HepG2 (cell line): Measurements from ENCODE around the gene OR6C68. TPM values are rescaled to one million over a fixed set of nuclear protein-coding genes. Genes with fewer than 3 reads are reported as not detected.

Experiments
- ATAC-seq: fragments of 200-7000 bp; cut with Tn5 transposase; 3 replicates; pipeline ENCODE4 v1.9.1; 2020; ENCODE audit warnings: mild to moderate bottlenecking, moderate library complexity
- BruUV-seq: library from RNA; stranded (reverse); fragments of 400-500 nt; replicated peaks from 2 replicates; lab custom pipeline; 2021; lab: Mats Ljungman, UMichigan
- CTCF ChIA-PET: fragments of 300-600 bp; formaldehyde crosslinking; extraction: SDS; loops from one replicate; lab custom pipeline; 2021; ENCODE audit warnings: low total read pairs, inconsistent platforms, low intra/inter-chr PET ratio; lab: Yijun Ruan, JAX
- POLR2A ChIA-PET: fragments of 350-600 bp; sonication (Branson Sonifier 250); formaldehyde crosslinking; loops from one replicate; lab custom pipeline; 2020; ENCODE audit warnings: antibody characterized with exemption, inconsistent platforms; lab: Yijun Ruan, JAX
- DNase-seq: peaks from one replicate; pipeline ENCODE4 v3.0.0-alpha.2; 2015; ENCODE audit warnings: low spot score
- FAIRE-seq: peaks from 3 replicates; lab custom pipeline; 2011; peaks lifted over from hg19 to GRCh38; lab: Jason Lieb, UNC
- H2AFZ ChIP-seq: one replicate; pipeline ENCODE4 v1.6.1; 2011; ENCODE audit warnings: low read length, inconsistent platforms
- H3K27ac ChIP-seq: fragments of 300-600 bp; 3 replicates; pipeline ENCODE4 v1.8.0; 2011; ENCODE audit warnings: mixed run types, mild to moderate bottlenecking, mixed read lengths, low read length, inconsistent platforms; ENCODE audit not compliant: insufficient read depth; ENCODE audit errors: extremely low read length
- H3K27me3 ChIP-seq, 2 experiments: fragments of 200-600 bp in 1 of 2; 2 replicates in 1 of 2; 3 replicates in 1 of 2; pipeline versions ENCODE4 v1.6.0 to v1.8.0; 2011; ENCODE audit warnings: low read length in 2 of 2, mild to moderate bottlenecking in 2 of 2, moderate library complexity in 2 of 2, inconsistent platforms in 1 of 2; ENCODE audit not compliant: insufficient read depth in 2 of 2, control insufficient read depth in 1 of 2
- H3K36me3 ChIP-seq, 2 experiments: fragments of 200-600 bp in 1 of 2; replicated peaks in 1 of 2; 2 replicates in 1 of 2; 3 replicates in 1 of 2; pipeline versions ENCODE4 v1.5.1 to v1.8.0; 2011; ENCODE audit warnings: low read length in 2 of 2, inconsistent platforms in 1 of 2; ENCODE audit not compliant: insufficient read depth in 2 of 2, control insufficient read depth in 1 of 2
- H3K4me1 ChIP-seq: 2 replicates; pipeline ENCODE4 v1.5.1; 2012; ENCODE audit warnings: low read length, inconsistent platforms; ENCODE audit not compliant: insufficient read depth
- H3K4me2 ChIP-seq: 2 replicates; pipeline ENCODE4 v1.6.0; 2011; ENCODE audit warnings: low read depth, low read length, inconsistent platforms
- H3K4me3 ChIP-seq, 3 experiments: fragments of 200-600 bp in 1 of 3; sonication (generic), shearing (Covaris generic) in 1 of 3; replicated peaks in 1 of 3; 2 replicates each; pipeline ENCODE4 v1.5.1; 2011 to 2016; ENCODE audit warnings: low read length in 3 of 3, inconsistent platforms in 2 of 3, low read depth in 2 of 3, mild to moderate bottlenecking in 2 of 3, control low read depth in 1 of 3, mixed read lengths in 1 of 3; ENCODE audit not compliant: insufficient read depth in 1 of 3
- H3K79me2 ChIP-seq: one replicate; pipeline ENCODE4 v1.6.1; 2011; ENCODE audit warnings: low read length, inconsistent platforms; ENCODE audit not compliant: insufficient read depth
- H3K9ac ChIP-seq: 2 replicates; pipeline ENCODE4 v1.6.0; 2011; ENCODE audit warnings: mild to moderate bottlenecking, low read depth, low read length, inconsistent platforms; ENCODE audit not compliant: insufficient read depth
- H3K9me3 ChIP-seq: 2 replicates; pipeline ENCODE4 v1.5.1; 2012; ENCODE audit warnings: mild to moderate bottlenecking, low read length
- H4K20me1 ChIP-seq: 2 replicates; pipeline ENCODE4 v1.6.0; 2011; ENCODE audit warnings: inconsistent platforms, mild to moderate bottlenecking, low read length, moderate library complexity; ENCODE audit not compliant: insufficient read depth
- CENPT ChIP-seq: sonication (generic); formaldehyde crosslinking; IDR thresholded peaks from 2 replicates; pipeline ENCODE4 v1.8.0; 2022; ENCODE audit warnings: low read depth, mild to moderate bottlenecking, moderate library complexity, missing genetic modification reagents
- IRX3 ChIP-seq: sonication (generic); formaldehyde crosslinking; IDR thresholded peaks from 2 replicates; pipeline ENCODE4 v1.8.1; 2023; ENCODE audit warnings: mild to moderate bottlenecking, low read depth, missing genetic modification reagents, borderline replicate concordance
- NFKB2 ChIP-seq: sonication (generic); formaldehyde crosslinking; IDR thresholded peaks from 2 replicates; pipeline ENCODE4 v1.4.0; 2020; ENCODE audit warnings: missing genetic modification reagents, borderline replicate concordance
- YEATS4 ChIP-seq: sonication (generic); formaldehyde crosslinking; IDR thresholded peaks from 2 replicates; pipeline ENCODE4 v1.4.0; 2020; ENCODE audit warnings: missing genetic modification reagents, borderline replicate concordance
- ZKSCAN5 ChIP-seq: sonication (generic); formaldehyde crosslinking; IDR thresholded peaks from 2 replicates; pipeline ENCODE4 v1.5.1; 2020; ENCODE audit warnings: mild to moderate bottlenecking, missing genetic modification reagents
- ZNF124 ChIP-seq: sonication (generic); formaldehyde crosslinking; IDR thresholded peaks from 2 replicates; pipeline ENCODE4 v1.4.0; 2020; ENCODE audit warnings: missing genetic modification reagents
- ZNF235 ChIP-seq: sonication (generic); formaldehyde crosslinking; IDR thresholded peaks from 2 replicates; pipeline ENCODE4 v1.8.1; 2023; ENCODE audit warnings: mild to moderate bottlenecking, missing genetic modification reagents, borderline replicate concordance
- ZNF530 ChIP-seq: sonication (generic); formaldehyde crosslinking; IDR thresholded peaks from 2 replicates; pipeline ENCODE4 v1.5.0; 2020; ENCODE audit warnings: low read depth, mild to moderate bottlenecking, missing genetic modification reagents
- ZNF557 ChIP-seq: sonication (generic); formaldehyde crosslinking; IDR thresholded peaks from 2 replicates; pipeline ENCODE4 v1.4.0; 2020; ENCODE audit warnings: missing genetic modification reagents
- ZNF770 ChIP-seq: sonication (generic); formaldehyde crosslinking; IDR thresholded peaks from 2 replicates; pipeline ENCODE4 v1.5.0; 2020; ENCODE audit warnings: mild to moderate bottlenecking, missing genetic modification reagents
- ZNF782 ChIP-seq: sonication (generic); formaldehyde crosslinking; IDR thresholded peaks from 2 replicates; pipeline ENCODE4 v1.4.0; 2020; ENCODE audit warnings: missing genetic modification reagents, mild to moderate bottlenecking, borderline replicate concordance
- WGBS: methylation state at CpG from one replicate; pipeline ENCODE4 v1.1.6; 2017; ENCODE audit warnings: low lambda C conversion rate; 5-methylcytosine and 5-hydroxymethylcytosine counted together
- in situ Hi-C: cut with HindIII; loops from 2 replicates; pipeline ENCODE4 v1.10.0; 2017; ENCODE audit warnings: low pct_unique_long_range_greater_than_20kb; ENCODE audit not compliant: extremely low pct_ligation_motif_present
- intact Hi-C: fragments of 100-400 bp; cut with micrococcal nuclease; formaldehyde crosslinking; loops from one replicate; pipeline ENCODE4 v1.10.0; 2022; ENCODE audit not compliant: unreplicated experiment
- polyA plus RNA-seq, 8 experiments: library from polyadenylated mRNA; depleted of rRNA in 3 of 8; stranded (reverse) in 7 of 8; unstranded in 1 of 8; fragments of >200 nt; fragmentation: Illumina TruSeq in 4 of 8; extraction: Trizol in 4 of 8; gene quantifications; 2 replicates each; pipeline versions ENCODE4 v1.2.1 to v1.2.3, GENCODE V29; 2011 to 2016; ENCODE audit warnings: low read depth in 4 of 8, missing spikeins in 1 of 8, mixed read lengths in 1 of 8; ENCODE audit not compliant: insufficient read depth in 1 of 8
- total RNA-seq, 5 experiments: library from RNA; depleted of rRNA; stranded (reverse); fragments of >200 nt; fragmentation: Illumina TruSeq; extraction: Trizol; gene quantifications; 2 replicates each; pipeline ENCODE4 v1.2.3, GENCODE V29; 2016; ENCODE audit warnings: low read depth in 1 of 5
- TF ChIP-seq, protein P1 (sequence below): sonication (generic); formaldehyde crosslinking; IDR thresholded peaks from 2 replicates; pipeline ENCODE4 v1.4.0; 2020; ENCODE audit warnings: missing genetic modification reagents
- TF ChIP-seq, protein P2 (sequence below): sonication (generic); formaldehyde crosslinking; IDR thresholded peaks from 2 replicates; pipeline ENCODE4 v1.8.0; 2022; ENCODE audit warnings: missing genetic modification reagents, mild to moderate bottlenecking, inconsistent platforms, borderline replicate concordance

Gene OR6C68
- total and polyA plus RNA-seq, 2 of the 13 experiments (the other 11 are each of a cell fraction or from before 2014, with no cell fraction given): not detected

GRCh38 chr12:55469291-55469690, 22.9 kb upstream of the OR6C68 start (continued):
- TF ChIP-seq, protein P1, sequence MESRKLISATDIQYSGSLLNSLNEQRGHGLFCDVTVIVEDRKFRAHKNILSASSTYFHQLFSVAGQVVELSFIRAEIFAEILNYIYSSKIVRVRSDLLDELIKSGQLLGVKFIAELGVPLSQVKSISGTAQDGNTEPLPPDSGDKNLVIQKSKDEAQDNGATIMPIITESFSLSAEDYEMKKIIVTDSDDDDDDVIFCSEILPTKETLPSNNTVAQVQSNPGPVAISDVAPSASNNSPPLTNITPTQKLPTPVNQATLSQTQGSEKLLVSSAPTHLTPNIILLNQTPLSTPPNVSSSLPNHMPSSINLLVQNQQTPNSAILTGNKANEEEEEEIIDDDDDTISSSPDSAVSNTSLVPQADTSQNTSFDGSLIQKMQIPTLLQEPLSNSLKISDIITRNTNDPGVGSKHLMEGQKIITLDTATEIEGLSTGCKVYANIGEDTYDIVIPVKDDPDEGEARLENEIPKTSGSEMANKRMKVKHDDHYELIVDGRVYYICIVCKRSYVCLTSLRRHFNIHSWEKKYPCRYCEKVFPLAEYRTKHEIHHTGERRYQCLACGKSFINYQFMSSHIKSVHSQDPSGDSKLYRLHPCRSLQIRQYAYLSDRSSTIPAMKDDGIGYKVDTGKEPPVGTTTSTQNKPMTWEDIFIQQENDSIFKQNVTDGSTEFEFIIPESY (CRISPR knock-in tag): no peak
- TF ChIP-seq, all 625 proteins: peak for 0

GRCh38 chr12:55470088-55470829, 21.9 kb upstream of the OR6C68 start, which contains the start of gene OR6C70:
Gene OR6C70 (minus strand): TSS chr12:55470138. CDS start chr12:55470138, 0 bp downstream.
- Histone ChIP-seq H3K4me2 (no peak within 1 kb of the TSS), H3K9me3 (no peaks in the 10 kb centered on the region), H3K4me1 (no peaks in the 10 kb centered on the region), H3K27ac (no peak within 1 kb of the TSS), H4K20me1 (no peaks in the 10 kb centered on the region), H3K79me2 (no peaks in the 10 kb centered on the region), H3K4me3 (no peak within 1 kb of the TSS), H3K9ac (no peak within 1 kb of the TSS), H3K27me3 (no peaks in the 10 kb centered on the region), H2AFZ (no peak within 1 kb of the TSS), H3K36me3 (no peaks in the 10 kb centered on the region)
- ChIA-PET POLR2A (no interaction called here), CTCF (no interaction called here)
- 39% methylated on average over 3 of the region's 3 CpGs for WGBS
- BruUV-seq: no TSS peak
- in situ Hi-C loops: no loop called here
- FAIRE-seq (no peak), ATAC-seq (no peak), DNase-seq (no peak)
- intact Hi-C loops: no loop called here
- no peak for TF ChIP-seq ZKSCAN5
- no peak for TF ChIP-seq YEATS4
- no peak for TF ChIP-seq CENPT (CRISPR knock-in tag)
- TF ChIP-seq, protein P2, sequence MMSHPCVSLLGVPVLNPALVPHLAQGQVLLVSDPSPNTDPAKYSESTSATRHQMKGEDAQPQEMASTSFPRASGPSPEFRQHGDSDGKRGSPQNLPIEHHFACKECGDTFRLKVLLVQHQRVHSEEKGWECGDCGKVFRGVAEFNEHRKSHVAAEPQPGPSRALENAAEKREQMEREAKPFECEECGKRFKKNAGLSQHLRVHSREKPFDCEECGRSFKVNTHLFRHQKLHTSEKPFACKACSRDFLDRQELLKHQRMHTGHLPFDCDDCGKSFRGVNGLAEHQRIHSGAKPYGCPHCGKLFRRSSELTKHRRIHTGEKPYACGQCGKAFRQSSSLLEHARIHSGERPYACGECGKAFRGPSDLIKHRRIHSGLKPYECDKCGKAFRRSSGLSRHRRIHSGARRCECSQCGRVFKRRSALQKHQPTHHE (CRISPR knock-in tag): no peak
- TF ChIP-seq ZNF782 (CRISPR knock-in tag): no peak
- TF ChIP-seq ZNF124 (CRISPR knock-in tag): no peak
- TF ChIP-seq IRX3 (CRISPR knock-in tag): no peak
- no peak for TF ChIP-seq ZNF235 (CRISPR knock-in tag)
- TF ChIP-seq ZNF530 (CRISPR knock-in tag): no peak
- no peak for TF ChIP-seq ZNF770 (CRISPR knock-in tag)
- no peak for TF ChIP-seq NFKB2 (CRISPR knock-in tag)
- TF ChIP-seq ZNF557: no peak
